Suppressor macrophage treated with lipopolysaccharide for 1 hour (primary cell): ENCODE data around the gene ELF3.
A peak's percentile ranks its signal among the peaks of the same experiment; 100 is the strongest.
"Not testable (repeated sequence)": the region's sequence is repeated elsewhere in the genome, so short reads cannot be mapped to it uniquely, and the experiment has no call there.

Source experiments
- DNase-seq, 3 donors: peaks; one replicate each; pipeline ENCODE4 v3.0.0-alpha.2; 2020 to 2022

The ELF3 gene

GRCh38 chr1:202010180-202011015, at the start of gene ELF3:
ELF3 (plus strand) TSS chr1:202010587; CDS start chr1:202011137, 550 bp downstream.
- no peak for DNase-seq

GRCh38 chr1:201962382-201962781, 48.0 kb upstream of the ELF3 start:
- DNase-seq, result not testable (repeated sequence)

DNA sequence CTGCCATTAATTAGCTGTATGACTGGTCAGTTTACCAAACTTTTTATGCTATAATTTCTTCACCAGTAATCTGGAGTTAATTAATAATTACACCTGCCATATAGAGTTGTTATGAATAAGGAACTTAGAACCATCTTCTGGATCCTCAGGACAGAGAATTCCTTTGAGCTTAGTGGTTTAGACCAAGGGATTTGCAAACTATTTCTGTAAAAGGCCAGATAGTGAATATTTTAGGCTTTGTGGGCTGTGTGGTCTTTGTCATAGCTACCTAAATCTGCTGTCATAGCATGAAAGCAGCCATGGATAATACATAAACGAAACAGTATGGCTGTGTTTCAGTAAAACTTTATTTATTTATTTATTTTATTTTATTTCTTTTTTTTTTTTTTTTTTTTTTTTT, 46.1 kb upstream of the ELF3 start:
- DNase-seq, result no peak

- DNase-seq, result no peak
Measured at GRCh38 chr1:201966171-201966570, 44.2 kb upstream of the ELF3 start.

DNA sequence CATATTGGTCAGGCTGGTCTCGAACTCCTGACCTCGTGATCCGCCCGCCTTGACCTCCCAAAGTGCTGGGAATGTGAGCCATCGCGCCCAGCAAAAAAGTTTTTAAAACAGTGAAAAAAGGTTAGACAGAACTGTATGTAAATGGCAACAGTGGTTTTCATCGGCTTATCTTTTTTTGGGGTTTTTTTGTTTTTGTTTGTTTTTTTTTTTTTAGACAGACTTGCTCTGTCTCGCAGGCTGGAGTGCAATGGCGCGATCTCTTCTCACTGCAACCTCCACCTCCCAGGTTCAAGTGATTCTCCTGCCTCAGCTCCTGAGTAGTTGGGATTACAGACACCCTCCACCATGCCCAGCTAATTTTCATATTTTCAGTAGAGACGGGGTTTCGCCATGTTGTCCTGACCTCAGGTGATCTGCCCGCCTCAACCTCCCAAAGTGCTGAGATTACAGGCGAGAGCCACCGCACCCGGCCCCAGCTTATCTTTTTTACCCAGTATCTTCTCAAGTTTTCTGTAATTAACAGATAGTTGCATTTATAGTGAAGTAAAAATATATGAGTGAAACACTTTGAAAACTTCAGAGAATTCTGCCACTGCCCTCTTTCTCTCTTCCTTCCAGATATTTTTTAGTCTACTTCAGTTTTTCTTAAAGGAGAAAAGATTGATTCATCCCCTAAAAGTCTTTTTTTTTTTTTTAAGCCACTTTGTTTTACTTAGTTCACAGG, 42.0 kb upstream of the ELF3 start:
- peak in 1 of 3 donors; percentile 8 for DNase-seq

- peak in 1 of 3 donors; percentile 13 for DNase-seq
Measured at GRCh38 chr1:201970334-201971159, 39.8 kb upstream of the ELF3 start.

DNA sequence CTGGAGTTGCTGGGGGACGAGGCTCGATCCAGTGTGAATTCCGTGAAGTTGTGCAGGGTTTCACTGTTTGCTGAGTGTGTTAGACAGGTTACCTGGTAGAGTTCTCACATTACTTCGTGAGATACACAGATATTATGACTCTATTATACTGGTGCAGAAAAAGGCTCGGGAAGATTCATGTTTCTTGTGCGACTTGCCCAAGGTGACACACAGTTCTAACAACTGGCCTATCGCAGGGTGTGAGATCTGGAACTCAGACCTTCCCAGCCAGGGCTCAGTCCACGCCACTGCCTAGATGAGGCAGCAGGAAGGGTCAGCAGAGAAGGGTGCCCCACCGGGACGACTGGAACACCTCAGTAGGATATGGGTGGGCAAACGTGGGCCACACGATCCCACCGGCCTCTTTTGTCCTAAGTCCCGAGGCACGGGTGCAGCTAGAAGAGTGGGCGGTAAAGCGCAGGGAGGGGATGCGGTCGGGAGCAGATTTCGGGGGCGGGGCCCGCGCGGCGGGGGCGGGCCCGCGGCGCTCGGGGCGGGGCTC, 28.2 kb upstream of the ELF3 start:
- peak; percentile 79 to 94 (median 87) for DNase-seq

GRCh38 chr1:201982623-201983379, 27.6 kb upstream of the ELF3 start, which contains the start of gene RNPEP:
RNPEP (plus strand) TSS chr1:201982648; CDS start chr1:201982667, 19 bp downstream.
- DNase-seq, result peak; percentile 83 to 90 (median 86)

DNA sequence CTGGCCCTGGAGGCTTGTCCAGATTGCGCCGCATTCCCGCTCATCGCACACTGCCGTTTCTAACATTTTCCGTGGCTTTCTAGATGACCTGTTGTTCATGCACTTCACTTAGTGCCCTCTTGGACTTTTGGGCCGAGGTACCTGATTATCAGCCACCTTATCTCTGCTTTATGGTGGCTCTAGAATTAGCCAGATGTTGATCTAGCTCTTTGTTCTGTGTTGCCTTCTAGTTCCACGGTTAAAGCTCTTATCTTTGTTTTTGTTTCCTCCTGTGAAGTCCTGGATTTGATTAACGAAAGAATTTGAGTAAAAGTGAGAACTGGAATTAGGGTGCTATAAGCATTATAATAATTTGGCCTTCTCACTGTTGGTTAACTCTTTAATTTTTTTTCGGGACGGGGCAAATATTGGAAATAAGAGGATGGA, 27.0 kb upstream of the ELF3 start:
- DNase-seq, result no peak

DNA sequence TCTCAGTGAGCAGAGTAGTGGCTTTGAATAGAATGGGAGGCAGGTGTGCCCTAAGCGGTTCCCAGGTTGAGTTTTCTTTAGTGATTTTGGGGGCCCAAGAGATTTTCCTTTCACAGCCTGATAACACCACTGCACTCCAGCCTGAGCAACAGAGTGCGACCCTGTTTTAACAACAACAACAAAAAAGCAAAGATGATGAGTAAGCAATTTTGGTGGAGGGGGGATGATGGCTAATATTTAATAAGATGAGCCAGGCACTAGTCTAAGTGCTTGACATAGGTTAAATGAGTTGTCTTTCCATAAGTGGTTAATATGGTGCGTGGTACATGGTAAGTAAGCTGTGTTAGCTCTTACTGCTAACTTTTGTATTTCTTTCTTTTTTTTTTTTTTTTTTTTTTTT, 25.9 kb upstream of the ELF3 start:
- DNase-seq, result no peak

DNA sequence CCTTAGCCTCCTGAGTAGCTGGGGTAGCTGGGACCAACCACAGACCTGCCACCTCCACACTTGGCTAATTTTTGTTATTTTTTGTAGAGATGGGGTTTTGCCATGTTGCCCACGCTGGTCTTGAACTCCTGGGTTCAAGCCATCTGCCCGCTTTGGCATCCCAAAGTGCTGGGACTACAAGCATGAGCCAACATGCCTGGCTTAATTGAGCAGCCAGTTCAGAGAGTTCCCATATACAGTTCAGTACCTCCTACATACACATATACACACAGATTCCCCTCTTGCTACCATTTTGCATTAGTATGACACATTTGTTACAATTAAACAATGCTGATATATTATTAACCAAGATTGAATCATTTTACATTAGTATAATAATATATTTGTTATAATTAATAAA, 25.0 kb upstream of the ELF3 start:
- no peak for DNase-seq

GRCh38 chr1:201988601-201989000, 21.8 kb upstream of the ELF3 start:
- no peak for DNase-seq

- no peak for DNase-seq
Measured at GRCh38 chr1:201989354-201990128, 20.8 kb upstream of the ELF3 start.

GRCh38 chr1:201990427-201990826, 20.0 kb upstream of the ELF3 start:
- no peak for DNase-seq

DNA sequence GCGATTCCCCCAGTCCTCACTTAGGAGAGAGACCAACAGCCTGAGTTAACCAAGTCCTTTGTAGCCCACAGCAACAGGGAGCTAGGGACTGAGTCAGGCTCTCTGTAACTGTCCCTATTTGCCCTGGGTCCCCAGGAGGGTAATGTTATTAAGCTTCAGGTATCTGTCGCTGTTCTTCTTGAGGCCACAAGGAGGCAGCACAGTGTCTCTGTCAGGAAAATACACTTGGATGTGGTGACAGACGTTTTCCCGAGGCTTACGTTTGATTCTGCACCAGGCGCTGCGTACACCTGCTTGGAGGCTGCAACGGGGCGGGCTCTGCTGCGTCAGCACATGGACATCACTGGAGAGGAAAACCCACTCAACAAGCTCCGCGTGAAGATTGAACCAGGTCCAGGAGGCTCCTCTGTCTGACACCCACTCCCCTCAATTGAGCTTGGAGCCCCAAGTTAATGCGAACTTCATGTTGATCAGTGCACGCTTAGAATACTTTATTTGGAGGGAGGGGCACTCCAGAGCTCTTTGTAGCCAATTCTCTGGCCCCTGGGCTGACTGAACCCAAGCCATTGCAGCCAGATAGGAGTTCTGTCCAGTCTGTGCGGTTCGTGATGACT, 10.7 kb upstream of the ELF3 start:
- peak; percentile 51 to 70 (median 54) for DNase-seq

- DNase-seq, result no peak
Measured at GRCh38 chr1:202002507-202002906, 7.9 kb upstream of the ELF3 start.

GRCh38 chr1:202004711-202005110, 5.7 kb upstream of the ELF3 start:
- no peak for DNase-seq

DNA sequence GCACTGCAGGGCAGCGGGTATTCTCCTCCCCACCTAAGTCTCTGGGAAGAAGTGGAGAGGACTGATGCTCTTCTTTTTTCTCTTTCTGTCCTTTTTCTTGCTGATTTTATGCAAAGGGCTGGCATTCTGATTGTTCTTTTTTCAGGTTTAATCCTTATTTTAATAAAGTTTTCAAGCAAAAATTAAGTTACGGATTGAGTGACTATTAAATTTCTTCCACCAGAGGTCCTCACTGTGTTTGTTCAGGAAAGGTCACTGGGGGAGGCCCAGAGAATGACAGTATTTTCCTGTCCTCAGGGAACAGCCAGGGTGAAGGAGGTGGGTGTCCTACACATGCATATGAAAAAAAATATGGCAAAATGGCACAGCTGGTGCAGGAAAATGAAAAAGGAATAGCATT, 4.4 kb upstream of the ELF3 start:
- no peak for DNase-seq

DNA sequence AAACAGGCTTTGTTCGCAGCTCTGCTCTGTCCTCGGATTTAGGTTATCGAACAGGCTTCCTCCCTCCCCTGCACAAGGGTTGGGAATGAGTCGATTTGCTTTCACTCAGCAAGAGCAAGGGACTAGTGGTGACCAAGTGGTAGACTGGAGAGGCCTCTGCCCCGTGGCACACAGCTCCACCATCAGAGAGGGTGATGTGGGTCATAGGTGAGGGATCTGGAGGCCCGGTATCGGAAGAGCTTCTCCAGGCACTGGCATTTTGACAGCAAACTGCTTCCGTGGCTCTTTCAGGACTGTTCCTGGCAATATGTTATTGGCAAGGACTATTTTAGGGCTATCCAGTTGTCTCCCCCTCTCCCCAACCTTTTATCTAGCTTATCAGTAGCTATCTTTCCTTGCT, 3.1 kb upstream of the ELF3 start:
- no peak for DNase-seq

DNA sequence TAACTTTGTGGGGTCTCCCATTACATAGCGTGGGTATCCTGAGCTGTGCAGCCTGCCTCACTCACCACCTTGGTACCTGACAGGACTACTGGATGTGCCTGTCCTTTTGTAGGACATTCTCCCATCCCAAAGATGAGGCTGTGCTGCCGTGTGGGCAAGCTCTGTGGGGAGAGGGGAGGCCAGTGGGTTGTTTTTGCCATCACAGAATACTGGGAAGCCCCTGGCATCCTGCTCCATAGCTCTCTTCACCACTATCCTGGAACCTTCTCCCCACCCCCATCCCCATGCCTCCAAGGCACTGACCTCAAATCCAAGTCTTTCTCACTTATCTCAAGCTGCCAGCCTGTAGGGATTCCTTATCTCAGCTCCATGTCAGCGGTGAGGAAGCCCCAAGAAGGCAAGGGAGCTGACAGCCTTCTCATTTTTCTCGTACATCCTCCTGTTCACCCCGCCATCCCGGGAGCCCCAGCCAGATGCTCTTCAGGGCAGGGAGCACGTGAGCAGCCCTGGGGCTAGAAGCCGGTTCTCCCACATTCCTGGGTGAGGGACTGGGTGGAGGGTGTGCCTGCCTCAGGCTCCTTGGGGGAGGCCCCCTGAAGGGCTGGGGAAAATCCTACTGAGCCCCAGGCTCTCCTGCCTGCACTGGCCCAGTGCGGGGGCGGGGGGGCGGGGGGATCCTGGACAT, 2.4 kb upstream of the ELF3 start:
- DNase-seq, result no peak
